Measurements from ENCODE around the gene IFT52.

IFT52 gene

GRCh38 chr20:43545837-43546578, 44.7 kb upstream of the IFT52 start:
- no peak for DNase-seq (ENCODE audit: low read depth)
- no peak overlapping the region for H3K4me3 ChIP-seq (ENCODE audit: low read depth, low read length)
- no peak for TF ChIP-seq CTCF (IDR thresholded peaks at IDR 0.05; ENCODE audit: control insufficient read depth, extremely low read depth, insufficient read depth)

GRCh38 chr20:43548273-43548880, 42.4 kb upstream of the IFT52 start:
- TF ChIP-seq CTCF (IDR thresholded peaks at IDR 0.05; ENCODE audit: control insufficient read depth, extremely low read depth, insufficient read depth), result no peak
- no peak for DNase-seq (ENCODE audit: low read depth)
- H3K4me3 ChIP-seq (ENCODE audit: low read depth, low read length), result no peak overlapping the region

GRCh38 chr20:43549416-43550065, 41.2 kb upstream of the IFT52 start:
- no peak overlapping the region for H3K4me3 ChIP-seq (ENCODE audit: low read depth, low read length)
- no peak for DNase-seq (ENCODE audit: low read depth)
- no peak for TF ChIP-seq CTCF (IDR thresholded peaks at IDR 0.05; ENCODE audit: control insufficient read depth, extremely low read depth, insufficient read depth)

- DNase-seq (ENCODE audit: low read depth), result no peak
- no peak for TF ChIP-seq CTCF (IDR thresholded peaks at IDR 0.05; ENCODE audit: control insufficient read depth, extremely low read depth, insufficient read depth)
- no peak overlapping the region for H3K4me3 ChIP-seq (ENCODE audit: low read depth, low read length)
Measured at GRCh38 chr20:43550456-43550855, 40.3 kb upstream of the IFT52 start.

GRCh38 chr20:43554369-43554768, 36.4 kb upstream of the IFT52 start:
- H3K4me3 ChIP-seq (ENCODE audit: low read depth, low read length), result no peak overlapping the region
- no peak for TF ChIP-seq CTCF (IDR thresholded peaks at IDR 0.05; ENCODE audit: control insufficient read depth, extremely low read depth, insufficient read depth)
- no peak for DNase-seq (ENCODE audit: low read depth)

- DNase-seq (ENCODE audit: low read depth), result no peak
- TF ChIP-seq CTCF (IDR thresholded peaks at IDR 0.05; ENCODE audit: control insufficient read depth, extremely low read depth, insufficient read depth), result no peak
- no peak within 1 kb of the TSS for H3K4me3 ChIP-seq (ENCODE audit: low read depth, low read length)
Measured at GRCh38 chr20:43558412-43559146, 32.2 kb upstream of the IFT52 start, which contains the start of gene SGK2. Gene SGK2, plus strand, starts transcription at chr20:43559027. Its CDS starts 7,469 bp downstream, at chr20:43566496.

Data from LNCaP clone FGC (cell line).